ENCODE results near the gene GDI2.

Gene GDI2

GRCh38 chr10:5813091-5813340, 218 bp downstream of the GDI2 start:
- TF ChIP-seq CTCF (IDR thresholded peaks at IDR 0.05; ENCODE audit: low read depth, low read length, poor library complexity, severe bottlenecking) (peak; percentile 44), EZH2phosphoT487 (IDR thresholded peaks at IDR 0.05; ENCODE audit: borderline replicate concordance, low read length) (no peak)
- no peaks in the 10 kb centered on the region for H3K9me2 ChIP-seq (replicated peaks; ENCODE audit: control insufficient read depth, low read length)
- peaks cover 72% of the 10 kb centered on the region for H3K79me2 ChIP-seq (ENCODE audit: control insufficient read depth, low read length)
- peak overlapping the region; percentile 84 for H3K4me3 ChIP-seq (ENCODE audit: low read length)
- H3K27ac ChIP-seq (ENCODE audit: low read depth, low read length): peak overlapping the region; percentile 82
- peaks cover 38% of the 10 kb centered on the region for H4K20me1 ChIP-seq (ENCODE audit: control insufficient read depth, insufficient read depth, low read depth, low read length)
- no peaks in the 10 kb centered on the region for H3K27me3 ChIP-seq (ENCODE audit: control insufficient read depth, low read length)
- H3K4me2 ChIP-seq (ENCODE audit: low read length): peak overlapping the region; percentile 88
- peaks cover 73% of the 10 kb centered on the region for H3K4me1 ChIP-seq (ENCODE audit: control insufficient read depth, low read length)
- H3K9me3 ChIP-seq (ENCODE audit: control insufficient read depth, insufficient read depth, low read length): no peaks in the 10 kb centered on the region
- peaks cover 65% of the 10 kb centered on the region for H3K36me3 ChIP-seq (ENCODE audit: control insufficient read depth, low read length)
- H3F3A ChIP-seq (ENCODE audit: control insufficient read depth, insufficient read depth): peaks cover 7% of the 10 kb centered on the region

DNA sequence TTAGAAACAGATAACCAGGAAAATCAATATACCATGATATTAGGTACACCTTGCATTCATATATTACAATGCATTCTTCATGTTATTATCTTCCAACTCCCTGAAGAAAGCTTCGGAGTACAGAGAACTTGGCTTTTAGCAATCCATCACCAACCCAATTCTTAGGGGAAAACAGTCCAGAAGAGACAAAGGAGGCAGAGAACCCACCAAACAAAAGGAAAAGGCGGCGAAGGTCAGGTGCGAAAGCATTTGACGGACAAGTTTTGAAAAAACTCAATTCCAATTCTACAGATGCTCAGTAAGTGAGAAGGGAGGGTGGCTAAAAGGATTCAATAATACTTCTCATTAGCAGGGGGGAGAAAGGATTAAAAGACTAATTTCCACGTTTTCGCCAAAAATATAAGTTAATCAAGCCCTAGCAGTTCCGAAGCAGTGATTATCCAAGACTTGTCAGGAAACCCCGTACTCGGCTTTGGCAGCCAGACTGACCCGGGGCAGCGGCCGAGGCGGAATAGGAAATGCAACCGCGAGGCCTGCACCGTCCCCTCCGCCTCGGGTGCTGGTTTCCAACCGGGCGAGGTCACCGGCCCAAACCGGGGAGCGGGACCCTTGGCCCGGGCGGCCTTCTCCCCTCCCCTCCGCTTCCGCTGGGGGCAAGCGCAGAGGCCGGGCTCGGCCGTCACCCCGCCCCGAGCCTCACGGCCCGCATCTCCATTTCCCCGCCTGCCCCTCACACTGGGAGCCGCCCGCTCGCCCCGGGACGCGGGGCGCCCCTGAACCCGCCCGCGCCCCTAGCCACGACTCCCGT, 747 bp downstream of the GDI2 start:
- H3K4me2 ChIP-seq (ENCODE audit: low read length): peak overlapping the region; percentile 88
- H3K9me3 ChIP-seq (ENCODE audit: control insufficient read depth, insufficient read depth, low read length): no peaks in the 10 kb centered on the region
- TF ChIP-seq CTCF (IDR thresholded peaks at IDR 0.05; ENCODE audit: low read depth, low read length, poor library complexity, severe bottlenecking) (no peak), EZH2phosphoT487 (IDR thresholded peaks at IDR 0.05; ENCODE audit: borderline replicate concordance, low read length) (no peak)
- H3K27ac ChIP-seq (ENCODE audit: low read depth, low read length): peak overlapping the region; percentile 82
- peaks cover 78% of the 10 kb centered on the region for H3K79me2 ChIP-seq (ENCODE audit: control insufficient read depth, low read length)
- H3K4me3 ChIP-seq (ENCODE audit: low read length): peak overlapping the region; percentile 84
- no peaks in the 10 kb centered on the region for H3K27me3 ChIP-seq (ENCODE audit: control insufficient read depth, low read length)
- H4K20me1 ChIP-seq (ENCODE audit: control insufficient read depth, insufficient read depth, low read depth, low read length): peaks cover 43% of the 10 kb centered on the region
- H3K9me2 ChIP-seq (replicated peaks; ENCODE audit: control insufficient read depth, low read length): no peaks in the 10 kb centered on the region
- peaks cover 4% of the 10 kb centered on the region for H3F3A ChIP-seq (ENCODE audit: control insufficient read depth, insufficient read depth)
- peaks cover 73% of the 10 kb centered on the region for H3K4me1 ChIP-seq (ENCODE audit: control insufficient read depth, low read length)
- H3K36me3 ChIP-seq (ENCODE audit: control insufficient read depth, low read length): peaks cover 71% of the 10 kb centered on the region

GRCh38 chr10:5811387-5811821, 1.8 kb downstream of the GDI2 start:
- TF ChIP-seq EZH2phosphoT487 (IDR thresholded peaks at IDR 0.05; ENCODE audit: borderline replicate concordance, low read length) (no peak), CTCF (IDR thresholded peaks at IDR 0.05; ENCODE audit: low read depth, low read length, poor library complexity, severe bottlenecking) (no peak)
- Histone ChIP-seq H3K27ac (ENCODE audit: low read depth, low read length) (peak overlapping the region; percentile 82), H3K4me1 (ENCODE audit: control insufficient read depth, low read length) (peaks cover 73% of the 10 kb centered on the region), H3K27me3 (ENCODE audit: control insufficient read depth, low read length) (no peaks in the 10 kb centered on the region), H4K20me1 (ENCODE audit: control insufficient read depth, insufficient read depth, low read depth, low read length) (peaks cover 52% of the 10 kb centered on the region), H3K4me3 (ENCODE audit: low read length) (peak overlapping the region; percentile 84), H3K79me2 (ENCODE audit: control insufficient read depth, low read length) (peaks cover 88% of the 10 kb centered on the region), H3K9me2 (replicated peaks; ENCODE audit: control insufficient read depth, low read length) (no peaks in the 10 kb centered on the region), H3K36me3 (ENCODE audit: control insufficient read depth, low read length) (peaks cover 82% of the 10 kb centered on the region), H3K9me3 (ENCODE audit: control insufficient read depth, insufficient read depth, low read length) (no peaks in the 10 kb centered on the region), H3F3A (ENCODE audit: control insufficient read depth, insufficient read depth) (peaks cover 5% of the 10 kb centered on the region; the same call in 1 of the 2 replicates), H3K4me2 (ENCODE audit: low read length) (peak overlapping the region; percentile 88)

Measured in DOHH2 (cell line).